ENCODE measurements around the gene TMEM115.

DNA sequence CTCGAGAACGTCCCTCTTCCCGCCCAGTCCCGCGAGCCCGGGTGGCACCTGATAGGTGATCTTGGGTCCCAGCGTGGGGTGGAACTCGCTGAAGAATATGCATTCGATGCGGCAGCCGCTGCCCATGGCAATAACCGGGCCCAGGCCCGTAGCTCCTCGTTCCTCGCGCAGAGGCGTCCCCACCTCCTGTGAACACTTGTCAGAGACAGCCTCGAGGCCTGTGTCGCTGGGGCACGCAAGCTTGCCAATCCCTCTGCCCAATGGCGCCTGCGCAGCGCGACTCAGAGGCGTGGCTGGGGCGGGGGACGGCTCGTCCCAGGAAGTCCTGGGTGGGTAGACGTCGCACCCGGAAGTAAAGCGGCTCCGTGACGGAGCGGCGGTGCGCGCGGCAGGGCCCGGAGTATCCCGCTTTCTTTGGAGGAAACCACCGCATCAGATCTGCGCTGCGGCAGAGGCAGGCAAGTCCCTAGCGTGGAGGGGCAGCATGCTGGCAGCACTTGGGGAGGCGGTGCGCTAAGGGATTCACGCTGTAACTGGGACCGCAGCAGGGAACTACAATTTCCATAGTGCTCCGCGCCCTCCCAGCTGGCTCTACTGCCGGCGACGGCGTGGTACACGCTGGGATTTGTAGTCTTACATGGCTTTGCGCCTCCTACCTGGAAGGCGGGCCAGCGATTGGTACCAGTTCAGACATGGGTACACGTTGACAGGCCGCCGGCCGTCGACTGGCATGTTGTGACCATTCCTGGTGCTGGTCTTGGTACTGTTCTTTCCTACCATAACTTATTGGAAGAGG, 8.6 kb downstream of the TMEM115 start, which contains the start of the genes CYB561D2 and NPRL2:
- TF ChIP-seq EZH2 (IDR thresholded peaks at IDR 0.05; ENCODE audit: low read length, unreplicated experiment) (no peak), EZH2phosphoT487 (IDR thresholded peaks at IDR 0.05; ENCODE audit: borderline replicate concordance, low read length) (no peak), CTCF (conservative IDR thresholded peaks at IDR 0.05; ENCODE audit: low read depth, low read length) (no peak)

All from PC-3 (cell line).